A549 (cell line): ENCODE data around the gene GRPR. TPM values are rescaled to one million over a fixed set of nuclear protein-coding genes. Genes with fewer than 3 reads are reported as not detected.

Source experiments
- ATAC-seq, 2 experiments: fragments of 200-7000 bp in 1 of 2; fragments of >200 bp in 1 of 2; cut with Nextera tagmentation in 1 of 2; cut with Tn5 transposase in 1 of 2; 3 replicates each; pipeline versions ENCODE4 v1.8.0 to v1.9.1; 2018 to 2020; ENCODE audit warnings: mild to moderate bottlenecking in 1 of 2, moderate library complexity in 1 of 2
- CTCF ChIA-PET: fragments of 300-600 bp; sonication (Branson Sonifier 250); formaldehyde crosslinking; extraction: SDS; loops from one replicate; lab custom pipeline; 2021; ENCODE audit warnings: antibody characterized with exemption, inconsistent platforms; lab: Yijun Ruan, JAX
- POLR2A ChIA-PET: fragments of 350-600 bp; formaldehyde crosslinking; extraction: SDS; loops from one replicate; lab custom pipeline; 2021; ENCODE audit warnings: antibody characterized with exemption, inconsistent platforms; lab: Yijun Ruan, JAX
- DNase-seq, 2 experiments: peaks; one replicate each; pipeline versions ENCODE4 v3.0.0 to v3.0.0-alpha.2; 2011 to 2016; ENCODE audit warnings: low read depth in 1 of 2, low spot score in 1 of 2
- FAIRE-seq: peaks from 2 replicates; lab custom pipeline; 2011; peaks lifted over from hg19 to GRCh38; lab: Jason Lieb, UNC
- H3K27ac ChIP-seq, 2 experiments: fragments of >200 bp; sonication (Bioruptor Twin); formaldehyde crosslinking; 3 replicates each; pipeline ENCODE4 v1.5.1; 2016 to 2017
- H3K4me1 ChIP-seq: fragments of >200 bp; sonication (Bioruptor Twin); formaldehyde crosslinking; 3 replicates; pipeline ENCODE4 v1.6.1; 2016
- H3K4me2 ChIP-seq: fragments of >200 bp; sonication (Bioruptor Twin); formaldehyde crosslinking; 3 replicates; pipeline ENCODE4 v1.6.1; 2016
- H3K4me3 ChIP-seq: fragments of >200 bp; sonication (Bioruptor Twin); formaldehyde crosslinking; 3 replicates; pipeline ENCODE4 v1.5.1; 2016
- H3K9me3 ChIP-seq: fragments of >200 bp; sonication (Bioruptor Twin); formaldehyde crosslinking; 3 replicates; pipeline ENCODE4 v1.6.1; 2016
- BHLHE40 ChIP-seq: IDR thresholded peaks from 2 replicates; pipeline ENCODE4 v1.6.1; 2012; ENCODE audit warnings: low read depth, low read length, inconsistent platforms
- CBX2 ChIP-seq: fragments of 200-600 bp; sonication (generic); IDR thresholded peaks from 2 replicates; pipeline ENCODE4 v1.6.1; 2016; ENCODE audit warnings: low read depth, mild to moderate bottlenecking, borderline replicate concordance
- CEBPB ChIP-seq, 2 experiments: fragments of >200 bp in 1 of 2; sonication (Bioruptor Twin) in 1 of 2; formaldehyde crosslinking in 1 of 2; IDR thresholded peaks; 2 replicates each; pipeline ENCODE4 v1.6.1; 2012 to 2016
- CHD4 ChIP-seq: fragments of 200-600 bp; sonication (generic); IDR thresholded peaks from 2 replicates; pipeline ENCODE4 v1.6.1; 2016; ENCODE audit warnings: antibody characterized with exemption, mild to moderate bottlenecking, borderline replicate concordance
- EHF ChIP-seq: fragments of 250-450 bp; sonication (Bioruptor Pico); IDR thresholded peaks from 2 replicates; pipeline ENCODE4 v1.5.0; 2020; ENCODE audit warnings: mild to moderate bottlenecking
- FOSL2 ChIP-seq, 2 experiments: fragments of 450-650 bp in 1 of 2; fragments of >200 bp in 1 of 2; sonication (Bioruptor Twin) in 1 of 2; formaldehyde crosslinking; IDR thresholded peaks; 2 replicates each; pipeline versions ENCODE4 v1.5.0 to v1.6.1; 2016 to 2020; ENCODE audit warnings: mild to moderate bottlenecking in 1 of 2, moderate library complexity in 1 of 2
- HEYL ChIP-seq: fragments of 250-450 bp; sonication (Bioruptor Pico); IDR thresholded peaks from 2 replicates; pipeline ENCODE4 v1.8.0; 2021; ENCODE audit warnings: mild to moderate bottlenecking, moderate library complexity
- HOXB13 ChIP-seq: fragments of 250-450 bp; sonication (Bioruptor Pico); IDR thresholded peaks from 2 replicates; pipeline ENCODE4 v1.5.0; 2020; ENCODE audit warnings: low read depth, mild to moderate bottlenecking, moderate library complexity
- JUN ChIP-seq, 2 experiments: fragments of >200 bp; sonication (Bioruptor Twin); formaldehyde crosslinking; IDR thresholded peaks; 2 replicates in 1 of 2; 3 replicates in 1 of 2; pipeline ENCODE4 v1.6.1; 2016 to 2017
- JUNB ChIP-seq: fragments of >200 bp; sonication (Bioruptor Twin); formaldehyde crosslinking; IDR thresholded peaks from 2 replicates; pipeline ENCODE4 v1.6.1; 2016
- MAZ ChIP-seq: fragments of 150-350 bp; IDR thresholded peaks from 2 replicates; pipeline ENCODE4 v1.6.1; 2014; ENCODE audit warnings: antibody characterized with exemption, low read depth, low read length, borderline replicate concordance
- MYC ChIP-seq: IDR thresholded peaks from 2 replicates; pipeline ENCODE4 v1.6.1; 2012; ENCODE audit warnings: mild to moderate bottlenecking, inconsistent platforms, low read length, improper control_type of control experiment, borderline replicate concordance
- NFE2L2 ChIP-seq: fragments of 150-350 bp; conservative IDR thresholded peaks from 2 replicates; pipeline ENCODE4 v1.6.1; 2014; ENCODE audit warnings: low read length
- POLR2AphosphoS2 ChIP-seq: conservative IDR thresholded peaks from 2 replicates; pipeline ENCODE4 v1.6.1; 2012; ENCODE audit warnings: low read length, improper control_type of control experiment, inconsistent platforms
- RAD21 ChIP-seq, 2 experiments: fragments of >200 bp in 1 of 2; sonication (Bioruptor Twin) in 1 of 2; formaldehyde crosslinking in 1 of 2; IDR thresholded peaks in 1 of 2; conservative IDR thresholded peaks in 1 of 2; 2 replicates in 1 of 2; 3 replicates in 1 of 2; pipeline ENCODE4 v1.6.1; 2012 to 2018; ENCODE audit warnings: inconsistent platforms in 1 of 2
- RCOR1 ChIP-seq: fragments of 150-350 bp; IDR thresholded peaks from 2 replicates; pipeline ENCODE4 v1.6.1; 2014; ENCODE audit warnings: antibody characterized with exemption, low read length, low read depth
- SMC3 ChIP-seq: fragments of >200 bp; sonication (Bioruptor Twin); formaldehyde crosslinking; IDR thresholded peaks from 3 replicates; pipeline ENCODE4 v1.6.1; 2018; ENCODE audit warnings: inconsistent platforms
- SREBF2 ChIP-seq: fragments of 450-650 bp; IDR thresholded peaks from 2 replicates; pipeline ENCODE4 v1.6.1; 2014; ENCODE audit warnings: mild to moderate bottlenecking, moderate library complexity
- TFCP2L1 ChIP-seq: fragments of 250-450 bp; sonication (Bioruptor Pico); IDR thresholded peaks from 2 replicates; pipeline ENCODE4 v1.5.0; 2021; ENCODE audit warnings: mild to moderate bottlenecking
- ZFP36 ChIP-seq: fragments of 450-650 bp; IDR thresholded peaks from 2 replicates; pipeline ENCODE4 v1.6.1; 2014; ENCODE audit warnings: borderline replicate concordance; ENCODE audit not compliant: partially characterized antibody
- WGBS: methylation state at CpG from one replicate; pipeline ENCODE4 v1.1.6; 2017; ENCODE audit errors: missing lambda C conversion rate; 5-methylcytosine and 5-hydroxymethylcytosine counted together
- polyA plus RNA-seq, 4 experiments: library from polyadenylated mRNA; depleted of rRNA in 3 of 4; stranded (reverse); fragments of >200 nt; fragmentation: RNase III in 1 of 4; extraction: RNeasy Plus Mini Kit Qiagen cat#74134 plus additional on column Dnase treatment in 1 of 4; gene quantifications; 2 replicates in 3 of 4; 3 replicates in 1 of 4; pipeline ENCODE4 v1.2.3, GENCODE V29; 2011 to 2017
- TF ChIP-seq, protein P1 (sequence below): fragments of 200-600 bp; sonication (generic); IDR thresholded peaks from 2 replicates; pipeline ENCODE4 v1.6.1; 2016; ENCODE audit warnings: antibody characterized with exemption, mild to moderate bottlenecking, moderate library complexity
- TF ChIP-seq, protein P2 (sequence below): IDR thresholded peaks from 2 replicates; pipeline ENCODE4 v1.6.1; 2012
- TF ChIP-seq, protein P3 (sequence below): fragments of 250-450 bp; sonication (Bioruptor Pico); IDR thresholded peaks from 2 replicates; pipeline ENCODE4 v1.5.0; 2020; ENCODE audit warnings: low read depth, mild to moderate bottlenecking, moderate library complexity
- TF ChIP-seq, protein P4 (sequence below): fragments of 250-450 bp; sonication (Bioruptor Pico); IDR thresholded peaks from 2 replicates; pipeline ENCODE4 v1.5.0; 2021; ENCODE audit warnings: mild to moderate bottlenecking, moderate library complexity, borderline replicate concordance
- TF ChIP-seq, protein P5 (sequence below): IDR thresholded peaks from 2 replicates; pipeline ENCODE4 v1.6.1; 2012

Gene GRPR
- polyA plus RNA-seq, 2 of the 4 experiments (the other 2 are of a cell fraction) = 0.04 to 0.06 TPM

DNA sequence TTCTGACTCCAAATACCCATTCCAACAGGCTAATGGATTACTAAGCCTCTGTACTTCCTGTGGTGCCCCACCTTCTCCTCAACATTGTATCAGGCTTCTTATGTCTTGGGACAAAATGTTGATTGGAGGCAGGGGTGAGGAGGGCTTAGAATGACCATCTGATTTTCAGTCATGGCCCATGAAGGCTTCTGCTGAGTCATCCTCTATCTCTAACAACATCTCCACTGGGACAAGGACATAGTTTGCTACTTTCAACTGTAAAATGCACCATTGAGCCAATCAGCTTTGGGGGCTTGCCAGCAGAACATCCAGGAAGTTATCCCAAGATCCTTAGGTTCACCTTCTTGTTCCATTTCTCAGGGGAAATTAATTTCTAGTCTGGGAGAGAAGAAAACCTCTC is 73.5 kb downstream of the GRPR start:
- TF ChIP-seq, protein P1, sequence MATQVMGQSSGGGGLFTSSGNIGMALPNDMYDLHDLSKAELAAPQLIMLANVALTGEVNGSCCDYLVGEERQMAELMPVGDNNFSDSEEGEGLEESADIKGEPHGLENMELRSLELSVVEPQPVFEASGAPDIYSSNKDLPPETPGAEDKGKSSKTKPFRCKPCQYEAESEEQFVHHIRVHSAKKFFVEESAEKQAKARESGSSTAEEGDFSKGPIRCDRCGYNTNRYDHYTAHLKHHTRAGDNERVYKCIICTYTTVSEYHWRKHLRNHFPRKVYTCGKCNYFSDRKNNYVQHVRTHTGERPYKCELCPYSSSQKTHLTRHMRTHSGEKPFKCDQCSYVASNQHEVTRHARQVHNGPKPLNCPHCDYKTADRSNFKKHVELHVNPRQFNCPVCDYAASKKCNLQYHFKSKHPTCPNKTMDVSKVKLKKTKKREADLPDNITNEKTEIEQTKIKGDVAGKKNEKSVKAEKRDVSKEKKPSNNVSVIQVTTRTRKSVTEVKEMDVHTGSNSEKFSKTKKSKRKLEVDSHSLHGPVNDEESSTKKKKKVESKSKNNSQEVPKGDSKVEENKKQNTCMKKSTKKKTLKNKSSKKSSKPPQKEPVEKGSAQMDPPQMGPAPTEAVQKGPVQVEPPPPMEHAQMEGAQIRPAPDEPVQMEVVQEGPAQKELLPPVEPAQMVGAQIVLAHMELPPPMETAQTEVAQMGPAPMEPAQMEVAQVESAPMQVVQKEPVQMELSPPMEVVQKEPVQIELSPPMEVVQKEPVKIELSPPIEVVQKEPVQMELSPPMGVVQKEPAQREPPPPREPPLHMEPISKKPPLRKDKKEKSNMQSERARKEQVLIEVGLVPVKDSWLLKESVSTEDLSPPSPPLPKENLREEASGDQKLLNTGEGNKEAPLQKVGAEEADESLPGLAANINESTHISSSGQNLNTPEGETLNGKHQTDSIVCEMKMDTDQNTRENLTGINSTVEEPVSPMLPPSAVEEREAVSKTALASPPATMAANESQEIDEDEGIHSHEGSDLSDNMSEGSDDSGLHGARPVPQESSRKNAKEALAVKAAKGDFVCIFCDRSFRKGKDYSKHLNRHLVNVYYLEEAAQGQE = no peak
- TF ChIP-seq, protein P2, sequence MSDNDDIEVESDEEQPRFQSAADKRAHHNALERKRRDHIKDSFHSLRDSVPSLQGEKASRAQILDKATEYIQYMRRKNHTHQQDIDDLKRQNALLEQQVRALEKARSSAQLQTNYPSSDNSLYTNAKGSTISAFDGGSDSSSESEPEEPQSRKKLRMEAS = no peak
- TF ChIP-seq CBX2 (no peak), NFE2L2 (peak; percentile 50), EHF (CRISPR knock-in tag) (no peak), HOXB13 (CRISPR knock-in tag) (no peak), MYC (no peak), SREBF2 (no peak)
- POLR2A ChIA-PET = no interaction called here
- CTCF ChIA-PET = interaction anchor here (0.7 kb wide), 1 partner anchor 468 kb away, joined by 3 read pairs; no protein-coding TSS in a partner anchor
- no peaks in the 10 kb centered on the region for H3K9me3 ChIP-seq
- H3K4me1 ChIP-seq = no peaks in the 10 kb centered on the region
- DNase-seq (no peak), ATAC-seq (no peak), FAIRE-seq (peak; percentile 89)
- H3K4me3 ChIP-seq = no peak overlapping the region
- H3K4me2 ChIP-seq = no peak overlapping the region
- H3K27ac ChIP-seq = peak overlapping the region in 1 of 2 experiments; percentile 45; a peak in 1 of 6 replicates

DNA sequence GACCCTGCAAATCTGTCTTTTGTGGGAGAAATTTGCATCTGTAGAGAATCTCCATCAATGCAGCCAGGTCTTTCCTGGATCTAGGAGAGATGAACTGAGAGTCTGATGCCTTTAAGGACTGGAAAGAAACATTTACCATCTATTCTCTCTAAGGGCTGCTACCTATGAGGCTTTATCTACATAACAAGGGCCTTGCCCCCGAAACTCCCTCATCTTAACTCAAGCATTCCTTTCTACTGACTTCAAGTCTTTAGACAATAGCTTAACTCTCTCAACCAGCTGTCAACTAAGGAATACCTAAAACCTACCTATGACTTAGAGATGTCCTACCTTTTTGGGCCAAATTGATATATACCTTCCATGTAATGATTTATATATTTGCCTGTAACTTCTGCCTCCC is 76.0 kb downstream of the GRPR start:
- ATAC-seq (no peak), FAIRE-seq (peak; percentile 51), DNase-seq (no peak)
- ChIA-PET CTCF (no interaction called here), POLR2A (no interaction called here)
- H3K9me3 ChIP-seq = no peaks in the 10 kb centered on the region
- TF ChIP-seq JUNB = no peak
- TF ChIP-seq MYC = no peak
- no peak for TF ChIP-seq RAD21 (conservative IDR thresholded peaks at IDR 0.05 in 1 of 2, IDR thresholded peaks at IDR 0.05 in 1 of 2)
- no peak for TF ChIP-seq FOSL2 (IDR thresholded peaks at IDR 0.05)
- no peak for TF ChIP-seq FOSL2 (CRISPR knock-in tag; IDR thresholded peaks at IDR 0.05)
- TF ChIP-seq SMC3 = no peak
- no peak for TF ChIP-seq RCOR1
- TF ChIP-seq CEBPB (IDR thresholded peaks at IDR 0.05) = no peak
- no peak for TF ChIP-seq ZFP36
- TF ChIP-seq HEYL = no peak
- TF ChIP-seq JUN (IDR thresholded peaks at IDR 0.05) = no peak
- TF ChIP-seq CHD4 = no peak
- TF ChIP-seq BHLHE40 = no peak
- TF ChIP-seq, protein P3, sequence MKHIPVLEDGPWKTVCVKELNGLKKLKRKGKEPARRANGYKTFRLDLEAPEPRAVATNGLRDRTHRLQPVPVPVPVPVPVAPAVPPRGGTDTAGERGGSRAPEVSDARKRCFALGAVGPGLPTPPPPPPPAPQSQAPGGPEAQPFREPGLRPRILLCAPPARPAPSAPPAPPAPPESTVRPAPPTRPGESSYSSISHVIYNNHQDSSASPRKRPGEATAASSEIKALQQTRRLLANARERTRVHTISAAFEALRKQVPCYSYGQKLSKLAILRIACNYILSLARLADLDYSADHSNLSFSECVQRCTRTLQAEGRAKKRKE (CRISPR knock-in tag) = no peak
- TF ChIP-seq, protein P4, sequence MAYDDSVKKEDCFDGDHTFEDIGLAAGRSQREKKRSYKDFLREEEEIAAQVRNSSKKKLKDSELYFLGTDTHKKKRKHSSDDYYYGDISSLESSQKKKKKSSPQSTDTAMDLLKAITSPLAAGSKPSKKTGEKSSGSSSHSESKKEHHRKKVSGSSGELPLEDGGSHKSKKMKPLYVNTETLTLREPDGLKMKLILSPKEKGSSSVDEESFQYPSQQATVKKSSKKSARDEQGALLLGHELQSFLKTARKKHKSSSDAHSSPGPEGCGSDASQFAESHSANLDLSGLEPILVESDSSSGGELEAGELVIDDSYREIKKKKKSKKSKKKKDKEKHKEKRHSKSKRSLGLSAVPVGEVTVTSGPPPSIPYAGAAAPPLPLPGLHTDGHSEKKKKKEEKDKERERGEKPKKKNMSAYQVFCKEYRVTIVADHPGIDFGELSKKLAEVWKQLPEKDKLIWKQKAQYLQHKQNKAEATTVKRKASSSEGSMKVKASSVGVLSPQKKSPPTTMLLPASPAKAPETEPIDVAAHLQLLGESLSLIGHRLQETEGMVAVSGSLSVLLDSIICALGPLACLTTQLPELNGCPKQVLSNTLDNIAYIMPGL (CRISPR knock-in tag) = no peak
- TF ChIP-seq TFCP2L1 (CRISPR knock-in tag) = no peak
- TF ChIP-seq, protein P2 = no peak
- TF ChIP-seq MAZ = no peak
- no peak for TF ChIP-seq NFE2L2
- TF ChIP-seq, protein P5, sequence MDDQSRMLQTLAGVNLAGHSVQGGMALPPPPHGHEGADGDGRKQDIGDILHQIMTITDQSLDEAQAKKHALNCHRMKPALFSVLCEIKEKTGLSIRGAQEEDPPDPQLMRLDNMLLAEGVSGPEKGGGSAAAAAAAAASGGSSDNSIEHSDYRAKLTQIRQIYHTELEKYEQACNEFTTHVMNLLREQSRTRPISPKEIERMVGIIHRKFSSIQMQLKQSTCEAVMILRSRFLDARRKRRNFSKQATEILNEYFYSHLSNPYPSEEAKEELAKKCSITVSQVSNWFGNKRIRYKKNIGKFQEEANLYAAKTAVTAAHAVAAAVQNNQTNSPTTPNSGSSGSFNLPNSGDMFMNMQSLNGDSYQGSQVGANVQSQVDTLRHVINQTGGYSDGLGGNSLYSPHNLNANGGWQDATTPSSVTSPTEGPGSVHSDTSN = no peak
- TF ChIP-seq POLR2AphosphoS2 = no peak
- 45% methylated on average over 1 of the region's 1 CpG for WGBS
- no peak overlapping the region for H3K27ac ChIP-seq
- no peak overlapping the region for H3K4me2 ChIP-seq
- H3K4me1 ChIP-seq = no peaks in the 10 kb centered on the region
- no peak overlapping the region for H3K4me3 ChIP-seq
